A549 (cell line): Measurements from ENCODE around the gene PRCD. TPM values are rescaled to one million over a fixed set of nuclear protein-coding genes. Genes with fewer than 3 reads are reported as not detected.

Experiments
- BHLHE40 ChIP-seq: IDR thresholded peaks from 2 replicates; pipeline ENCODE4 v1.6.1; 2012; ENCODE audit warnings: low read depth, low read length, inconsistent platforms
- CEBPB ChIP-seq, 2 experiments: fragments of >200 bp in 1 of 2; sonication (Bioruptor Twin) in 1 of 2; formaldehyde crosslinking in 1 of 2; IDR thresholded peaks; 2 replicates each; pipeline ENCODE4 v1.6.1; 2012 to 2016
- CHD2 ChIP-seq: fragments of 150-350 bp; IDR thresholded peaks from 2 replicates; pipeline ENCODE4 v1.6.1; 2014; ENCODE audit warnings: low read length; ENCODE audit not compliant: partially characterized antibody
- CHD4 ChIP-seq: fragments of 200-600 bp; sonication (generic); IDR thresholded peaks from 2 replicates; pipeline ENCODE4 v1.6.1; 2016; ENCODE audit warnings: antibody characterized with exemption, mild to moderate bottlenecking, borderline replicate concordance
- EHF ChIP-seq: fragments of 250-450 bp; sonication (Bioruptor Pico); IDR thresholded peaks from 2 replicates; pipeline ENCODE4 v1.5.0; 2020; ENCODE audit warnings: mild to moderate bottlenecking
- ESRRA ChIP-seq: fragments of 150-350 bp; IDR thresholded peaks from 2 replicates; pipeline ENCODE4 v1.6.1; 2014; ENCODE audit warnings: mild to moderate bottlenecking, low read length, borderline replicate concordance
- FOSL2 ChIP-seq, 2 experiments: fragments of 450-650 bp in 1 of 2; fragments of >200 bp in 1 of 2; sonication (Bioruptor Twin) in 1 of 2; formaldehyde crosslinking; IDR thresholded peaks; 2 replicates each; pipeline versions ENCODE4 v1.5.0 to v1.6.1; 2016 to 2020; ENCODE audit warnings: mild to moderate bottlenecking in 1 of 2, moderate library complexity in 1 of 2
- GATA3 ChIP-seq: IDR thresholded peaks from 2 replicates; pipeline ENCODE4 v1.6.1; 2012; ENCODE audit warnings: borderline replicate concordance
- HEYL ChIP-seq: fragments of 250-450 bp; sonication (Bioruptor Pico); IDR thresholded peaks from 2 replicates; pipeline ENCODE4 v1.8.0; 2021; ENCODE audit warnings: mild to moderate bottlenecking, moderate library complexity
- HOXA7 ChIP-seq: fragments of 250-450 bp; sonication (Bioruptor Pico); IDR thresholded peaks from 2 replicates; pipeline ENCODE4 v1.5.0; 2020; ENCODE audit warnings: mild to moderate bottlenecking, moderate library complexity
- HOXB13 ChIP-seq: fragments of 250-450 bp; sonication (Bioruptor Pico); IDR thresholded peaks from 2 replicates; pipeline ENCODE4 v1.5.0; 2020; ENCODE audit warnings: low read depth, mild to moderate bottlenecking, moderate library complexity
- JUNB ChIP-seq: fragments of >200 bp; sonication (Bioruptor Twin); formaldehyde crosslinking; IDR thresholded peaks from 2 replicates; pipeline ENCODE4 v1.6.1; 2016
- KDM5A ChIP-seq: fragments of 200-600 bp; sonication (generic); IDR thresholded peaks from 2 replicates; pipeline ENCODE4 v1.6.1; 2016; ENCODE audit warnings: antibody characterized with exemption, mild to moderate bottlenecking
- MAFK ChIP-seq: fragments of 450-650 bp; IDR thresholded peaks from 2 replicates; pipeline ENCODE4 v1.6.1; 2014; ENCODE audit not compliant: partially characterized antibody
- MAZ ChIP-seq: fragments of 150-350 bp; IDR thresholded peaks from 2 replicates; pipeline ENCODE4 v1.6.1; 2014; ENCODE audit warnings: antibody characterized with exemption, low read depth, low read length, borderline replicate concordance
- MYC ChIP-seq: IDR thresholded peaks from 2 replicates; pipeline ENCODE4 v1.6.1; 2012; ENCODE audit warnings: mild to moderate bottlenecking, inconsistent platforms, low read length, improper control_type of control experiment, borderline replicate concordance
- NFE2L2 ChIP-seq: fragments of 150-350 bp; conservative IDR thresholded peaks from 2 replicates; pipeline ENCODE4 v1.6.1; 2014; ENCODE audit warnings: low read length
- NPAS2 ChIP-seq: fragments of 250-450 bp; sonication (Bioruptor Pico); IDR thresholded peaks from 2 replicates; pipeline ENCODE4 v1.8.0; 2022; ENCODE audit warnings: mild to moderate bottlenecking, moderate library complexity, borderline replicate concordance
- POLR2A ChIP-seq: IDR thresholded peaks from 2 replicates; pipeline ENCODE4 v1.6.1; 2012; ENCODE audit warnings: mild to moderate bottlenecking, low read length
- POLR2AphosphoS2 ChIP-seq: conservative IDR thresholded peaks from 2 replicates; pipeline ENCODE4 v1.6.1; 2012; ENCODE audit warnings: low read length, improper control_type of control experiment, inconsistent platforms
- RAD21 ChIP-seq, 2 experiments: fragments of >200 bp in 1 of 2; sonication (Bioruptor Twin) in 1 of 2; formaldehyde crosslinking in 1 of 2; IDR thresholded peaks in 1 of 2; conservative IDR thresholded peaks in 1 of 2; 2 replicates in 1 of 2; 3 replicates in 1 of 2; pipeline ENCODE4 v1.6.1; 2012 to 2018; ENCODE audit warnings: inconsistent platforms in 1 of 2
- RARB ChIP-seq: fragments of 250-450 bp; sonication (Bioruptor Pico); IDR thresholded peaks from 2 replicates; pipeline ENCODE4 v1.8.0; 2021; ENCODE audit warnings: mild to moderate bottlenecking, moderate library complexity
- RFX5 ChIP-seq: fragments of 450-650 bp; IDR thresholded peaks from 2 replicates; pipeline ENCODE4 v1.7.1; 2014; ENCODE audit warnings: antibody characterized with exemption, mild to moderate bottlenecking, moderate library complexity
- RNF2 ChIP-seq: fragments of 200-600 bp; sonication (generic); IDR thresholded peaks from 2 replicates; pipeline ENCODE4 v1.6.1; 2016; ENCODE audit warnings: low read depth, mild to moderate bottlenecking, antibody characterized with exemption, moderate library complexity, borderline replicate concordance
- TFCP2L1 ChIP-seq: fragments of 250-450 bp; sonication (Bioruptor Pico); IDR thresholded peaks from 2 replicates; pipeline ENCODE4 v1.5.0; 2021; ENCODE audit warnings: mild to moderate bottlenecking
- ZC3H11A ChIP-seq: fragments of 450-650 bp; IDR thresholded peaks from 2 replicates; pipeline ENCODE4 v1.6.1; 2014; ENCODE audit warnings: antibody characterized with exemption, mild to moderate bottlenecking
- ZFP36 ChIP-seq: fragments of 450-650 bp; IDR thresholded peaks from 2 replicates; pipeline ENCODE4 v1.6.1; 2014; ENCODE audit warnings: borderline replicate concordance; ENCODE audit not compliant: partially characterized antibody
- ZNF302 ChIP-seq: fragments of 250-450 bp; sonication (Bioruptor Pico); IDR thresholded peaks from 2 replicates; pipeline ENCODE4 v1.9.0; 2021; ENCODE audit warnings: inconsistent platforms, mild to moderate bottlenecking, moderate library complexity
- ZSCAN20 ChIP-seq: fragments of 250-450 bp; sonication (Bioruptor Pico); IDR thresholded peaks from 2 replicates; pipeline ENCODE4 v1.8.0; 2022; ENCODE audit warnings: mild to moderate bottlenecking, moderate library complexity
- polyA plus RNA-seq, 4 experiments: library from polyadenylated mRNA; depleted of rRNA in 3 of 4; stranded (reverse); fragments of >200 nt; fragmentation: RNase III in 1 of 4; extraction: RNeasy Plus Mini Kit Qiagen cat#74134 plus additional on column Dnase treatment in 1 of 4; gene quantifications; 2 replicates in 3 of 4; 3 replicates in 1 of 4; pipeline ENCODE4 v1.2.3, GENCODE V29; 2011 to 2017
- TF ChIP-seq, protein P1 (sequence below): fragments of >200 bp; sonication (Bioruptor Twin); formaldehyde crosslinking; IDR thresholded peaks from 3 replicates; pipeline ENCODE4 v1.5.1; 2016
- TF ChIP-seq, protein P2 (sequence below): fragments of 250-450 bp; sonication (Bioruptor Pico); IDR thresholded peaks from 2 replicates; pipeline ENCODE4 v1.5.0; 2021; ENCODE audit warnings: mild to moderate bottlenecking, moderate library complexity, borderline replicate concordance
- TF ChIP-seq, protein P3 (sequence below): fragments of >200 bp; sonication (Bioruptor Twin); formaldehyde crosslinking; IDR thresholded peaks from 2 replicates; pipeline ENCODE4 v1.6.1; 2016
- TF ChIP-seq, protein P4 (sequence below): IDR thresholded peaks from 2 replicates; pipeline ENCODE4 v1.6.1; 2012; ENCODE audit warnings: low read depth, borderline replicate concordance
- TF ChIP-seq, protein P5 (sequence below): IDR thresholded peaks from 2 replicates; pipeline ENCODE4 v1.6.1; 2012
- TF ChIP-seq, protein P6 (sequence below): IDR thresholded peaks from 2 replicates; pipeline ENCODE4 v1.6.1; 2012
- TF ChIP-seq, protein P7 (sequence below): fragments of 150-350 bp; IDR thresholded peaks from 2 replicates; pipeline ENCODE4 v1.6.1; 2014; ENCODE audit warnings: low read depth, mild to moderate bottlenecking, low read length

Gene PRCD
- polyA plus RNA-seq, 2 of the 4 experiments (the other 2 are of a cell fraction): not detected

DNA sequence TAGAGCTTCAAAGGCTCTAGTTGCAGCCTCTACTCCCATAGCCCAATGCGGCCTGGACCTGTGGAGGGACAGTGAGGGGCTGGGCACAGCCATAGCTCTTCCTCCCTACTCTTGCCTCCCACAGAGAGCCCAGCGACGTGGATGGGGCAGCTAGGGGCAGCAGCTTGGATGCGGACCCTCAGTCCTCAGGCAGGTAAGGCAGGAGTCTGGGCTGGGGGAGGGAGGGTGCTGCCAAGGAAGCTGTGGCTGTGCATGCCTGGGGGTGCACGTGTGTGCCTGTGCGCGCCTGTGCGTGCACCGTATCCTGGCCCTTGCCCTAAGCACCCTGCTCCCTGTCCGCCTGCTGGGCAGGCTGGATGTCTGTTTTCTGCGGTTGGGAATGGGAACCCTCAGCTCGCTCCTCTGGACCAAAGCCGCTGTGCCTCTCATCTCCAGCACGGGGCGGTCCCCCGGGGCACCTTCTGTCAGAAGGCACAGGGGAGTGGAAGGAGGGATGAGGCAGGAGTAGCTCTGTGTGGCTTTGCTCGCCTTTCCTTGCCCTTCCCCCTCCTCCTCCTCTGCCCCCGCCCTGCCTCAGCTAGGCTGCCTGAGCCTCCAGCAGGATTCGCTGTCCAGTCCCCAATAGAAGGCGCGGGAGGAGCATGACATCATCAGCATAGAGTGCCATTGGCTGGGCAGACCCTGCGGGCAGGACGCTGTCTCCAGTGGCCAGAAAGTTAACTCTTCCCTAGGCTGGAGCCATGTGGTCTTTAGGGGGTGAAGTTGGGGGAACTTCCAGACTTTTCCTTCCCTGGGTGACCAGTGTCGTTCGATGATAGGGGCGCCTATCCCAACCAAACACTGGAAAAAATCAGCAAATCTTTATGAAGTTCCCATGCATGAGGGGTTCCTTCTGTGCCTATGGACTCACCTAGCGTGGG lies 797 bp downstream of the PRCD start (continued):
- TF ChIP-seq, protein P1, sequence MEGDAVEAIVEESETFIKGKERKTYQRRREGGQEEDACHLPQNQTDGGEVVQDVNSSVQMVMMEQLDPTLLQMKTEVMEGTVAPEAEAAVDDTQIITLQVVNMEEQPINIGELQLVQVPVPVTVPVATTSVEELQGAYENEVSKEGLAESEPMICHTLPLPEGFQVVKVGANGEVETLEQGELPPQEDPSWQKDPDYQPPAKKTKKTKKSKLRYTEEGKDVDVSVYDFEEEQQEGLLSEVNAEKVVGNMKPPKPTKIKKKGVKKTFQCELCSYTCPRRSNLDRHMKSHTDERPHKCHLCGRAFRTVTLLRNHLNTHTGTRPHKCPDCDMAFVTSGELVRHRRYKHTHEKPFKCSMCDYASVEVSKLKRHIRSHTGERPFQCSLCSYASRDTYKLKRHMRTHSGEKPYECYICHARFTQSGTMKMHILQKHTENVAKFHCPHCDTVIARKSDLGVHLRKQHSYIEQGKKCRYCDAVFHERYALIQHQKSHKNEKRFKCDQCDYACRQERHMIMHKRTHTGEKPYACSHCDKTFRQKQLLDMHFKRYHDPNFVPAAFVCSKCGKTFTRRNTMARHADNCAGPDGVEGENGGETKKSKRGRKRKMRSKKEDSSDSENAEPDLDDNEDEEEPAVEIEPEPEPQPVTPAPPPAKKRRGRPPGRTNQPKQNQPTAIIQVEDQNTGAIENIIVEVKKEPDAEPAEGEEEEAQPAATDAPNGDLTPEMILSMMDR: no peak
- TF ChIP-seq POLR2A: peak; percentile 84
- no peak for TF ChIP-seq KDM5A
- TF ChIP-seq, protein P2, sequence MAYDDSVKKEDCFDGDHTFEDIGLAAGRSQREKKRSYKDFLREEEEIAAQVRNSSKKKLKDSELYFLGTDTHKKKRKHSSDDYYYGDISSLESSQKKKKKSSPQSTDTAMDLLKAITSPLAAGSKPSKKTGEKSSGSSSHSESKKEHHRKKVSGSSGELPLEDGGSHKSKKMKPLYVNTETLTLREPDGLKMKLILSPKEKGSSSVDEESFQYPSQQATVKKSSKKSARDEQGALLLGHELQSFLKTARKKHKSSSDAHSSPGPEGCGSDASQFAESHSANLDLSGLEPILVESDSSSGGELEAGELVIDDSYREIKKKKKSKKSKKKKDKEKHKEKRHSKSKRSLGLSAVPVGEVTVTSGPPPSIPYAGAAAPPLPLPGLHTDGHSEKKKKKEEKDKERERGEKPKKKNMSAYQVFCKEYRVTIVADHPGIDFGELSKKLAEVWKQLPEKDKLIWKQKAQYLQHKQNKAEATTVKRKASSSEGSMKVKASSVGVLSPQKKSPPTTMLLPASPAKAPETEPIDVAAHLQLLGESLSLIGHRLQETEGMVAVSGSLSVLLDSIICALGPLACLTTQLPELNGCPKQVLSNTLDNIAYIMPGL (CRISPR knock-in tag): no peak
- TF ChIP-seq ZSCAN20 (CRISPR knock-in tag): no peak
- TF ChIP-seq ZNF302 (CRISPR knock-in tag): no peak
- TF ChIP-seq, protein P3, sequence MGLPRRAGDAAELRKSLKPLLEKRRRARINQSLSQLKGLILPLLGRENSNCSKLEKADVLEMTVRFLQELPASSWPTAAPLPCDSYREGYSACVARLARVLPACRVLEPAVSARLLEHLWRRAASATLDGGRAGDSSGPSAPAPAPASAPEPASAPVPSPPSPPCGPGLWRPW: no peak
- TF ChIP-seq ZC3H11A: no peak
- TF ChIP-seq RARB (CRISPR knock-in tag): no peak
- TF ChIP-seq ZFP36: no peak
- no peak for TF ChIP-seq CEBPB (IDR thresholded peaks at IDR 0.05)
- TF ChIP-seq, protein P4, sequence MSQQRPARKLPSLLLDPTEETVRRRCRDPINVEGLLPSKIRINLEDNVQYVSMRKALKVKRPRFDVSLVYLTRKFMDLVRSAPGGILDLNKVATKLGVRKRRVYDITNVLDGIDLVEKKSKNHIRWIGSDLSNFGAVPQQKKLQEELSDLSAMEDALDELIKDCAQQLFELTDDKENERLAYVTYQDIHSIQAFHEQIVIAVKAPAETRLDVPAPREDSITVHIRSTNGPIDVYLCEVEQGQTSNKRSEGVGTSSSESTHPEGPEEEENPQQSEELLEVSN: no peak; the same call in 1 of the 2 replicates
- no peak for TF ChIP-seq BHLHE40
- no peak for TF ChIP-seq TFCP2L1 (CRISPR knock-in tag)
- no peak for TF ChIP-seq NFE2L2
- peak; percentile 36; the same call in 1 of the 2 replicates for TF ChIP-seq MYC
- TF ChIP-seq, protein P5, sequence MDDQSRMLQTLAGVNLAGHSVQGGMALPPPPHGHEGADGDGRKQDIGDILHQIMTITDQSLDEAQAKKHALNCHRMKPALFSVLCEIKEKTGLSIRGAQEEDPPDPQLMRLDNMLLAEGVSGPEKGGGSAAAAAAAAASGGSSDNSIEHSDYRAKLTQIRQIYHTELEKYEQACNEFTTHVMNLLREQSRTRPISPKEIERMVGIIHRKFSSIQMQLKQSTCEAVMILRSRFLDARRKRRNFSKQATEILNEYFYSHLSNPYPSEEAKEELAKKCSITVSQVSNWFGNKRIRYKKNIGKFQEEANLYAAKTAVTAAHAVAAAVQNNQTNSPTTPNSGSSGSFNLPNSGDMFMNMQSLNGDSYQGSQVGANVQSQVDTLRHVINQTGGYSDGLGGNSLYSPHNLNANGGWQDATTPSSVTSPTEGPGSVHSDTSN: no peak
- TF ChIP-seq, protein P6, sequence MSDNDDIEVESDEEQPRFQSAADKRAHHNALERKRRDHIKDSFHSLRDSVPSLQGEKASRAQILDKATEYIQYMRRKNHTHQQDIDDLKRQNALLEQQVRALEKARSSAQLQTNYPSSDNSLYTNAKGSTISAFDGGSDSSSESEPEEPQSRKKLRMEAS: peak; percentile 91
- no peak for TF ChIP-seq HEYL (CRISPR knock-in tag)
- TF ChIP-seq RFX5: peak; percentile 66; the same call in 1 of the 2 replicates
- TF ChIP-seq NPAS2 (CRISPR knock-in tag): no peak
- TF ChIP-seq, protein P7, sequence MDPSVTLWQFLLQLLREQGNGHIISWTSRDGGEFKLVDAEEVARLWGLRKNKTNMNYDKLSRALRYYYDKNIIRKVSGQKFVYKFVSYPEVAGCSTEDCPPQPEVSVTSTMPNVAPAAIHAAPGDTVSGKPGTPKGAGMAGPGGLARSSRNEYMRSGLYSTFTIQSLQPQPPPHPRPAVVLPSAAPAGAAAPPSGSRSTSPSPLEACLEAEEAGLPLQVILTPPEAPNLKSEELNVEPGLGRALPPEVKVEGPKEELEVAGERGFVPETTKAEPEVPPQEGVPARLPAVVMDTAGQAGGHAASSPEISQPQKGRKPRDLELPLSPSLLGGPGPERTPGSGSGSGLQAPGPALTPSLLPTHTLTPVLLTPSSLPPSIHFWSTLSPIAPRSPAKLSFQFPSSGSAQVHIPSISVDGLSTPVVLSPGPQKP: no peak
- no peak for TF ChIP-seq JUNB
- no peak for TF ChIP-seq CHD2
- TF ChIP-seq MAFK: no peak
- TF ChIP-seq GATA3: no peak
- TF ChIP-seq RNF2: no peak
- TF ChIP-seq RAD21 (conservative IDR thresholded peaks at IDR 0.05 in 1 of 2, IDR thresholded peaks at IDR 0.05 in 1 of 2): no peak
- no peak for TF ChIP-seq POLR2AphosphoS2
- TF ChIP-seq HOXB13 (CRISPR knock-in tag): no peak
- TF ChIP-seq ESRRA: no peak
- TF ChIP-seq HOXA7 (CRISPR knock-in tag): no peak
- TF ChIP-seq EHF (CRISPR knock-in tag): no peak
- no peak for TF ChIP-seq FOSL2 (IDR thresholded peaks at IDR 0.05)
- peak; percentile 44; the same call in 1 of the 2 replicates for TF ChIP-seq FOSL2 (CRISPR knock-in tag; IDR thresholded peaks at IDR 0.05)
- no peak for TF ChIP-seq CHD4
- no peak for TF ChIP-seq MAZ
